Measurements from ENCODE around the gene FKBP5. TPM values are rescaled to one million over a fixed set of nuclear protein-coding genes. Genes with fewer than 3 reads are reported as not detected.
"Not testable (repeated sequence)": the region's sequence is repeated elsewhere in the genome, so short reads cannot be mapped to it uniquely, and the experiment has no call there.

Gene FKBP5
- total RNA-seq, 1 donor from 2014 or later = 142 TPM

DNA sequence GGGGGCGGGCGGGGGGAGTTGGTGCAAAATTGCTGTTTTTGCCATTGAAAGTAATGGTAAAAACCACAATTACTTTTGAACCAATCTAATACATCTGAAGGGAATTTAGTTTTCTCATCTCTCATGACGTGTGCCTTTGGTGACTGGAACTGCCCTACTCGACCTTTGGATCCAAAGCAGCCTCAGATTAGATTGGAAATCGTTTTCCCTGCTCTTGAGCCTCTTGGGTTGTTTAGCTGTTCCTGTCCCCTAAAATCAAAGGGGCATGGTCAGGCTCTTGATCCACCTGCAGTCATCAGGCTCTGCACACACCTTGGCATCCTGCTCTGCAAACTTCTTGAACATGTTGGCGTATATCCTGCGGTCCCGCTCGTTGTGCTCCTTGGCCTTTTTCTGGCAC lies 112.0 kb downstream of the FKBP5 start:
- TF ChIP-seq CTCF (IDR thresholded peaks at IDR 0.05) = no peak
- no peaks in the 10 kb centered on the region for H3K9me3 ChIP-seq
- H3K4me1 ChIP-seq = no peaks in the 10 kb centered on the region
- H3K4me3 ChIP-seq = no peak overlapping the region
- H3K27me3 ChIP-seq = no peaks in the 10 kb centered on the region
- no peak overlapping the region for H3K27ac ChIP-seq
- intact Hi-C loops (cut with DNase I) = no loop called here
- ATAC-seq (no peak), DNase-seq (no peak)
- H3K36me3 ChIP-seq = peaks cover 94% of the 10 kb centered on the region

GRCh38 chr6:35573495-35574110 lies 115.1 kb downstream of the FKBP5 start:
- Histone ChIP-seq H3K27ac (no peak overlapping the region), H3K4me3 (no peak overlapping the region), H3K27me3 (no peaks in the 10 kb centered on the region), H3K4me1 (no peaks in the 10 kb centered on the region), H3K9me3 (no peaks in the 10 kb centered on the region), H3K36me3 (peaks cover 66% of the 10 kb centered on the region)
- ATAC-seq (no peak), DNase-seq (no peak)
- intact Hi-C loops (cut with DNase I) = no loop called here
- no peak for TF ChIP-seq CTCF (IDR thresholded peaks at IDR 0.05)

DNA sequence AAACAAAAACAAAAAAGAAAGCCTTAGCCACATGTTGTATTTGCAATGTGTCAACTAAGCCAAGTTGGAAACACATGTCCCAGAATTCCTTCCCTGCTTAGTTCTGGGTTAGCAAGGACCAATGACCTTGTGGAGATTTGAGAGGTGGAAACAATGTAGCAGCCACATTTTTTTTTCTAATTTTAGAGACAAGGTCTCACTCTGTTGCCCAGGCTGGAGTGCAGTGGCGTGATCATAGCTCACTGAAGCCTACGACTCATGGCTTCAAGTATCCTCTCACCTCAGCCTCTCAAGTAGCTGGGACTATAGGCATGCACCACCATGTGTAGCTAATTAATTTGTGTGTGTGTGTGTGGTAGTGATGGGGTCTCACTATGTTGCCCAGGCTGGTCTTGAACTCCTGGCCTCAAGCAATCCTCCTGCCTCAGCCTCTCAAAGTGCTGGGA lies 117.8 kb downstream of the FKBP5 start:
- DNase-seq; H3K27me3 ChIP-seq; H3K27ac ChIP-seq; H3K9me3 ChIP-seq; intact Hi-C loops (cut with DNase I); H3K4me1 ChIP-seq; H3K4me3 ChIP-seq: not testable (repeated sequence)
- H3K36me3 ChIP-seq = peaks cover 39% of the 10 kb centered on the region
- ATAC-seq = peak; percentile 21

- no peaks in the 10 kb centered on the region for H3K9me3 ChIP-seq
- no peaks in the 10 kb centered on the region for H3K4me1 ChIP-seq
- H3K4me3 ChIP-seq = no peak overlapping the region
- peaks cover 20% of the 10 kb centered on the region for H3K36me3 ChIP-seq
- DNase-seq (peak; percentile 72), ATAC-seq (peak; percentile 81)
- H3K27me3 ChIP-seq = no peaks in the 10 kb centered on the region
- no peak overlapping the region for H3K27ac ChIP-seq
- peak; percentile 41 for TF ChIP-seq CTCF (IDR thresholded peaks at IDR 0.05)
- intact Hi-C loops (cut with DNase I) = no loop called here
Measured at GRCh38 chr6:35569011-35569461, 119.7 kb downstream of the FKBP5 start.

DNA sequence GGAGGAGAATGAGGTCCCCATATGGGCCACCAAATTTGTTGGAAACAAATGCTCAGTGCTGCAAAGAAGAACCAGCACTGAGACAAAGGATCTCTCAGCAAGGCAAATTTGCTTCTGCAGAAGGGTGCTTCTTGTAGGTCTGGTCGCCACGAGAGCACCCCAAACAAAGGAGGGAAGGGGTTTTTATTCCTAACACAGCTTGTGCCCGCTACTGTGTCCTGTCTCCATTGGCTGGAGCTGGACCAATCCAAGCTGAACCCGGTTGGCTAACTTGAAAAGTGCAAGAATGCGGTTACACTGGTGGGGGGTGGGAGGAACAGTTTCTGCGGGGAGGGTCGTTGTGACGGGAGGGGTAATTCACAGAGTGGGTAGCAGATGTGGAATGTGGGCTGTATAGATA lies 121.9 kb downstream of the FKBP5 start:
- no peaks in the 10 kb centered on the region for H3K9me3 ChIP-seq
- H3K27me3 ChIP-seq = no peaks in the 10 kb centered on the region
- TF ChIP-seq CTCF (IDR thresholded peaks at IDR 0.05) = no peak
- H3K4me3 ChIP-seq = no peak overlapping the region
- H3K4me1 ChIP-seq = no peaks in the 10 kb centered on the region
- DNase-seq = no peak
- intact Hi-C loops (cut with DNase I) = no loop called here
- no peaks in the 10 kb centered on the region for H3K36me3 ChIP-seq
- ATAC-seq = no peak
- no peak overlapping the region for H3K27ac ChIP-seq

- no peaks in the 10 kb centered on the region for H3K27me3 ChIP-seq
- no peak for ATAC-seq
- intact Hi-C loops (cut with DNase I) = no loop called here
- no peaks in the 10 kb centered on the region for H3K4me1 ChIP-seq
- DNase-seq = no peak
- no peak for TF ChIP-seq CTCF (IDR thresholded peaks at IDR 0.05)
- no peak overlapping the region for H3K4me3 ChIP-seq
- H3K9me3 ChIP-seq = no peaks in the 10 kb centered on the region
- H3K36me3 ChIP-seq = no peaks in the 10 kb centered on the region
- H3K27ac ChIP-seq = no peak overlapping the region
Measured at GRCh38 chr6:35564733-35565132, 124.0 kb downstream of the FKBP5 start.

All from upper lobe of right lung (tissue), 1 donor.